Panc1 (cell line): ENCODE results near the gene COA8. TPM values are rescaled to one million over a fixed set of nuclear protein-coding genes. Genes with fewer than 3 reads are reported as not detected.

Source experiments
- ATAC-seq: fragments of 200-7000 bp; cut with Tn5 transposase; 2 replicates; pipeline ENCODE4 v1.9.1; 2020; ENCODE audit warnings: mild to moderate bottlenecking, moderate library complexity
- BruUV-seq: library from RNA; stranded (reverse); fragments of 400-500 nt; replicated peaks from 2 replicates; lab custom pipeline; 2021; lab: Mats Ljungman, UMichigan
- CTCF ChIA-PET: fragments of 300-600 bp; sonication (Branson Sonifier 250); formaldehyde crosslinking; loops from one replicate; lab custom pipeline; 2022; ENCODE audit warnings: antibody characterized with exemption; lab: Charles Lee
- POLR2A ChIA-PET: fragments of 300-600 bp; sonication (Branson Sonifier 250); formaldehyde crosslinking; loops from one replicate; lab custom pipeline; 2022; ENCODE audit warnings: antibody characterized with exemption; lab: Charles Lee
- DNase-seq: peaks from one replicate; pipeline ENCODE4 v3.0.0-alpha.2; 2010; ENCODE audit warnings: low read depth, low spot score
- H3K27ac ChIP-seq: 2 replicates; pipeline ENCODE4 v1.5.1; 2011; ENCODE audit warnings: mild to moderate bottlenecking, low read length, inconsistent platforms
- H3K27me3 ChIP-seq: fragments of 200-500 bp; sonication (Bioruptor generic); 2 replicates; pipeline ENCODE4 v1.6.0; 2014; ENCODE audit warnings: low read length, inconsistent platforms; ENCODE audit not compliant: control insufficient read depth, insufficient read depth
- H3K36me3 ChIP-seq: fragments of 200-500 bp; sonication (Bioruptor generic); 2 replicates; pipeline ENCODE4 v1.5.1; 2014; ENCODE audit warnings: inconsistent platforms, mild to moderate bottlenecking, low read length, moderate library complexity; ENCODE audit not compliant: control insufficient read depth, insufficient read depth
- H3K4me1 ChIP-seq: 2 replicates; pipeline ENCODE4 v1.5.1; 2011; ENCODE audit warnings: inconsistent platforms, mild to moderate bottlenecking, low read length, moderate library complexity; ENCODE audit not compliant: control insufficient read depth, insufficient read depth
- H3K4me3 ChIP-seq, 2 experiments: 2 replicates each; pipeline ENCODE4 v1.5.1; 2011 to 2012; ENCODE audit warnings: low read depth in 2 of 2, low read length in 2 of 2, mild to moderate bottlenecking in 2 of 2, inconsistent platforms in 1 of 2, moderate library complexity in 1 of 2
- H3K9me3 ChIP-seq: fragments of 200-500 bp; sonication (Bioruptor generic); 2 replicates; pipeline ENCODE4 v1.5.1; 2014; ENCODE audit warnings: low read depth, mild to moderate bottlenecking, inconsistent platforms, low read length, moderate library complexity; ENCODE audit not compliant: control insufficient read depth, insufficient read depth
- CTCF ChIP-seq: fragments of 450-650 bp; IDR thresholded peaks from 2 replicates; pipeline ENCODE4 v1.5.1; 2017; ENCODE audit warnings: mild to moderate bottlenecking
- POLR2AphosphoS5 ChIP-seq: IDR thresholded peaks from 2 replicates; pipeline ENCODE4 v1.6.1; 2012; ENCODE audit warnings: mild to moderate bottlenecking, low read depth, low read length, moderate library complexity
- REST ChIP-seq, 2 experiments: IDR thresholded peaks; 2 replicates each; pipeline ENCODE4 v1.6.1; 2011 to 2012; ENCODE audit warnings: low read depth in 2 of 2, control low read depth in 1 of 2, low read length in 1 of 2, mild to moderate bottlenecking in 1 of 2, moderate library complexity in 1 of 2; ENCODE audit not compliant: insufficient read depth in 1 of 2
- SIN3A ChIP-seq: IDR thresholded peaks from 2 replicates; pipeline ENCODE4 v1.6.1; 2012; ENCODE audit warnings: low read depth, mild to moderate bottlenecking, low read length, moderate library complexity, borderline replicate concordance; ENCODE audit not compliant: insufficient read depth
- TCF7L2 ChIP-seq: IDR thresholded peaks from 2 replicates; pipeline ENCODE4 v1.6.1; 2011; ENCODE audit warnings: mild to moderate bottlenecking, low read depth, low read length, inconsistent platforms
- in situ Hi-C: cut with HindIII; loops from 2 replicates; pipeline ENCODE4 v1.10.0; 2016; ENCODE audit warnings: low sequenced_read_pairs, low pct_unique_long_range_greater_than_20kb
- intact Hi-C: fragments of 100-400 bp; cut with micrococcal nuclease; formaldehyde crosslinking; loops from one replicate; pipeline ENCODE4 v1.10.0; 2022; ENCODE audit not compliant: unreplicated experiment
- total RNA-seq: library from RNA; stranded (reverse); gene quantifications from one replicate; pipeline ENCODE4 v1.2.1, GENCODE V29; 2021; ENCODE audit not compliant: unreplicated experiment

The COA8 gene
- total RNA-seq, 1 experiment from 2014 or later, result 42.2 TPM

GRCh38 chr14:103561381-103562178, 1.2 kb upstream of the COA8 start:
- Histone ChIP-seq H3K27me3 (no peaks in the 10 kb centered on the region), H3K27ac (peak overlapping the region; percentile 85), H3K4me1 (peaks cover 42% of the 10 kb centered on the region), H3K9me3 (no peaks in the 10 kb centered on the region), H3K36me3 (peaks cover 25% of the 10 kb centered on the region), H3K4me3 (peak overlapping the region; percentile 89 to 97)
- intact Hi-C loops, result no loop called here
- TF ChIP-seq SIN3A, result no peak
- POLR2A ChIA-PET, result interaction anchor here (0.6 kb wide), 1 partner anchor 11 kb away, joined by 3 read pairs; no protein-coding TSS in a partner anchor
- no TSS peak for BruUV-seq
- ATAC-seq, result peak; percentile 2; the same call in 1 of the 2 replicates
- CTCF ChIA-PET, result no interaction called here
- DNase-seq, result no peak
- in situ Hi-C loops, result no loop called here

- intact Hi-C loops, result no loop called here
- ATAC-seq (no peak; the same call in 1 of the 2 replicates), DNase-seq (no peak)
- in situ Hi-C loops, result no loop called here
- ChIA-PET CTCF (no interaction called here), POLR2A (interaction anchor here (0.6 kb wide), 1 partner anchor 11 kb away, joined by 3 read pairs; no protein-coding TSS in a partner anchor)
- peaks cover 25% of the 10 kb centered on the region for H3K36me3 ChIP-seq
- TF ChIP-seq TCF7L2 (no peak), POLR2AphosphoS5 (no peak), SIN3A (no peak), CTCF (no peak), REST (IDR thresholded peaks at IDR 0.05; ENCODE audit: insufficient read depth in 1 of 2, low read depth in 2 of 2, low read length in 1 of 2) (no peak)
- no peaks in the 10 kb centered on the region for H3K9me3 ChIP-seq
- no peaks in the 10 kb centered on the region for H3K27me3 ChIP-seq
- peaks cover 38% of the 10 kb centered on the region for H3K4me1 ChIP-seq
- peak overlapping the region; percentile 89 to 97 for H3K4me3 ChIP-seq
- H3K27ac ChIP-seq, result peak overlapping the region; percentile 85
- no TSS peak for BruUV-seq
Observed at GRCh38 chr14:103562179-103562428, 656 bp upstream of the COA8 start.

GRCh38 chr14:103563226-103563620, 463 bp downstream of the COA8 start:
- Histone ChIP-seq H3K4me3 (peak overlapping the region; percentile 89 to 97), H3K9me3 (no peaks in the 10 kb centered on the region), H3K36me3 (peaks cover 25% of the 10 kb centered on the region), H3K4me1 (peaks cover 29% of the 10 kb centered on the region), H3K27ac (peak overlapping the region; percentile 86), H3K27me3 (no peaks in the 10 kb centered on the region)
- BruUV-seq, result TSS peak; percentile 90
- no peak for DNase-seq
- ATAC-seq, result no peak
- 0 out of 2 replicates have a peak, but pooled peaks have one; percentile 11 for TF ChIP-seq SIN3A
- no peak for TF ChIP-seq POLR2AphosphoS5
- intact Hi-C loops, result no loop called here
- CTCF ChIA-PET, result no interaction called here
- in situ Hi-C loops, result no loop called here
- POLR2A ChIA-PET, result no interaction called here
